Testis (tissue), 2 donors: ENCODE data around the gene SUPT3H.

Experiments used
- CTCF ChIP-seq, 3 experiments: fragments of 450-650 bp in 2 of 3; fragments of 200-600 bp in 1 of 3; sonication (generic) in 1 of 3; IDR thresholded peaks; one replicate each; pipeline ENCODE4 v1.5.1; 2016 to 2019; ENCODE audit warnings: antibody characterized with exemption in 3 of 3, mild to moderate bottlenecking in 2 of 3, moderate library complexity in 1 of 3
- POLR2A ChIP-seq: fragments of 450-650 bp; IDR thresholded peaks from one replicate; pipeline ENCODE4 v1.6.1; 2017; ENCODE audit warnings: antibody characterized with exemption, mild to moderate bottlenecking, moderate library complexity

- TF ChIP-seq CTCF (IDR thresholded peaks at IDR 0.05) (no peak), POLR2A (no peak)
These were observed 262.0 kb downstream of the SUPT3H start for GRCh38 chr6:45115696-45116095.
